ENCODE results near the gene ASB11.
A peak's percentile ranks its signal among the peaks of the same experiment; 100 is the strongest.
"Not testable (repeated sequence)": the region's sequence is repeated elsewhere in the genome, so short reads cannot be mapped to it uniquely, and the experiment has no call there.

The ASB11 gene

GRCh38 chrX:15315509-15315908 lies at the start of gene ASB11:
ASB11 (minus strand) TSS chrX:15315640; CDS start chrX:15315605, 35 bp downstream.
- no peak for DNase-seq

- DNase-seq = no peak
Observed at GRCh38 chrX:15359701-15360100, 44.3 kb upstream of the ASB11 start.

- no peak for DNase-seq
Observed at GRCh38 chrX:15358533-15358932, 43.1 kb upstream of the ASB11 start.

- DNase-seq = no peak
Observed at GRCh38 chrX:15356444-15356843, 41.0 kb upstream of the ASB11 start.

GRCh38 chrX:15350329-15350996 lies 35.0 kb upstream of the ASB11 start:
- DNase-seq = no peak

- peak; percentile 68 for DNase-seq
Observed at GRCh38 chrX:15349046-15349445, 33.6 kb upstream of the ASB11 start.

GRCh38 chrX:15345976-15346375 lies 30.5 kb upstream of the ASB11 start:
- no peak for DNase-seq

- DNase-seq = no peak
Observed at GRCh38 chrX:15344106-15344505, 28.7 kb upstream of the ASB11 start.

- DNase-seq = no peak
Observed at GRCh38 chrX:15343075-15343476, 27.6 kb upstream of the ASB11 start.

GRCh38 chrX:15340867-15341266 lies 25.4 kb upstream of the ASB11 start:
- DNase-seq = no peak

- no peak for DNase-seq
Observed at GRCh38 chrX:15336023-15336413, 20.6 kb upstream of the ASB11 start.

- DNase-seq = peak; percentile 84
Observed at GRCh38 chrX:15335135-15336022, 19.9 kb upstream of the ASB11 start, which contains the start of gene PIGA. PIGA (minus strand) TSS chrX:15335523; CDS start chrX:15331930, 3,593 bp downstream.

GRCh38 chrX:15334561-15334960 lies 19.1 kb upstream of the ASB11 start:
- DNase-seq = no peak

- DNase-seq = no peak
Observed at GRCh38 chrX:15328821-15329220, 13.4 kb upstream of the ASB11 start.

- DNase-seq = no peak
Observed at GRCh38 chrX:15328131-15328530, 12.7 kb upstream of the ASB11 start.

GRCh38 chrX:15322472-15322871 lies 7.0 kb upstream of the ASB11 start:
- DNase-seq = no peak

- no peak for DNase-seq
Observed at GRCh38 chrX:15322072-15322471, 6.6 kb upstream of the ASB11 start.

- no peak for DNase-seq
Observed at GRCh38 chrX:15321447-15321846, 6.0 kb upstream of the ASB11 start.

- DNase-seq = no peak
Observed at GRCh38 chrX:15320297-15320696, 4.9 kb upstream of the ASB11 start.

GRCh38 chrX:15319075-15319474 lies 3.6 kb upstream of the ASB11 start:
- DNase-seq = no peak

- no peak for DNase-seq
Observed at GRCh38 chrX:15314472-15314871, 968 bp downstream of the ASB11 start.

- DNase-seq = no peak
Observed at GRCh38 chrX:15311119-15311518, 4.3 kb downstream of the ASB11 start.

GRCh38 chrX:15310117-15310516 lies 5.3 kb downstream of the ASB11 start:
- DNase-seq = no peak

- DNase-seq = not testable (repeated sequence)
Observed at GRCh38 chrX:15305899-15306298, 9.5 kb downstream of the ASB11 start.
